Testis (tissue), 2 donors: Measurements from ENCODE around the gene SLC25A34.

Experiments used
- CTCF ChIP-seq, 3 experiments: fragments of 450-650 bp in 2 of 3; fragments of 200-600 bp in 1 of 3; sonication (generic) in 1 of 3; IDR thresholded peaks; one replicate each; pipeline ENCODE4 v1.5.1; 2016 to 2019; ENCODE audit warnings: antibody characterized with exemption in 3 of 3, mild to moderate bottlenecking in 2 of 3, moderate library complexity in 1 of 3
- POLR2A ChIP-seq: fragments of 450-650 bp; IDR thresholded peaks from one replicate; pipeline ENCODE4 v1.6.1; 2017; ENCODE audit warnings: antibody characterized with exemption, mild to moderate bottlenecking, moderate library complexity

- TF ChIP-seq CTCF (IDR thresholded peaks at IDR 0.05) = no peak
- no peak for TF ChIP-seq POLR2A
Measured at GRCh38 chr1:15775706-15776105, 39.6 kb downstream of the SLC25A34 start.
